GM10248 (cell line): ENCODE measurements around the gene PHYKPL.

ENCODE experiments used
- CTCF ChIA-PET: fragments of 300-600 bp; sonication (Branson Sonifier 250); formaldehyde crosslinking; extraction: SDS; loops from one replicate; lab custom pipeline; 2021; ENCODE audit warnings: antibody characterized with exemption; lab: Yijun Ruan, JAX
- POLR2A ChIA-PET: fragments of 350-650 bp; sonication (Branson Sonifier 250); formaldehyde crosslinking; extraction: SDS; loops from one replicate; lab custom pipeline; 2020; ENCODE audit warnings: antibody characterized with exemption; lab: Yijun Ruan, JAX
- DNase-seq: peaks from one replicate; pipeline ENCODE4 v3.0.0; 2012; ENCODE audit errors: extremely low spot score
- CTCF ChIP-seq: IDR thresholded peaks from 2 replicates; pipeline ENCODE4 v1.5.1; 2012; ENCODE audit warnings: mild to moderate bottlenecking, low read depth; ENCODE audit errors: extremely low read depth, missing control alignments, control extremely low read depth

PHYKPL gene

DNA sequence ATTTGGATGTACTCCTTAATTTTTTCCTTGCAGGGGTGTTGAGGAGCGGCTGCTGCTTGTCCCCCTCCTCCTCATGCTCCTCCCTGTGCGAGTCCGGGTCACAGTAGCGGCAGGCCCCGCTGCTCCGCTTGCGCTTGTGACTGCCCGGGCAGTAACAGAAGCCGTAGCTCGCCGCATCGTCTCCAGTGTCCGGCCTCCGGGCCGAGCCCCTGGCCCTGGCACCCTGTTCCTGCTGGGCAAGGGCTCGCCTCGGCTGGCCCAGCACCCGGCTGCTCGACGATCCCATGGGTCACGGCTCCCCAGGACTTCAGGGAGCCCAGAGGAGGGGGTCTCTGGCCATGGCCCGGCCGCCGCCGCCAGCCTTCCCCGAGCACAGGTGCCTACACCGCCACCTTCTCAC, 45.6 kb downstream of the PHYKPL start, which contains the start of gene GMCL2:
GMCL2 (minus strand) TSS at position 358 of the 400 bp plus-strand sequence; CDS start at position 286, 72 bp downstream.
- ChIA-PET POLR2A (no interaction called here), CTCF (no interaction called here)
- no peak for DNase-seq
- TF ChIP-seq CTCF, result no peak

- CTCF ChIA-PET, result no interaction called here
- POLR2A ChIA-PET, result no interaction called here
- no peak for TF ChIP-seq CTCF
- no peak for DNase-seq
Measured at GRCh38 chr5:178186427-178186826, 46.2 kb downstream of the PHYKPL start.

DNA sequence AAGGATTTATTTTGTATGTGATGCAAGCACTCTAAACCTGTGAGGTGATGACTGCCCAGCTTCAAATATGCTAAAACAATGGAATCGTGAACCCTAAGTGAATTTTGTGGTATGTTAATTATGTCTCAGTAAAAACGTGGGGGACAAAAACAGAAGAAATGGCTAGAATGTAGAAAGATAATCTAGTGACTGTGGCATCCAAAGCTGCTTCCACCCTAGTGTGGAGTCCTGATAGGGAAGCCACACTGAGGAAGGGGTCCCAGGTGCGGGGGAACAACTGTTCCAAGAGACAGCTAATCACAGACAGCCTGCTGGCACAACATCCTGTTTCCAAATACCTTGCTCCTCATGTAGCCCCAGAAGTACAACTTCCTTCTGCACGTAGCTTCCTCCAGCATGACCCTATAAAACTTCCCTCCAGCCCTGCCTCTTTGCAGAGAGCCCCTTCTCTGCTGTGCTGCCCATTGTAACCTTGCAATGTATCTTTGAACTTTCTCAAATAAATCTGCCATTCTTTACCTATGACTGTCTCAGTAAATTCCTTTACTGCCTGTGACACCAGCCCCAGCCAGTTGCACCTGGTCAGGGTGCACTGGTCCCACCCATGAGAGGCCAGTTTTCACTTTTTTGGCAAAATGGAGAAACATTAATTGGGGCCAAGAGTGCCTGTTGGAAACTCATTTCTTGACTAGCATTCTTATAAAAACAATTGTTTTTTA, 50.3 kb downstream of the PHYKPL start:
- TF ChIP-seq CTCF, result no peak
- no peak for DNase-seq
- ChIA-PET POLR2A (no interaction called here), CTCF (interaction anchor here (0.9 kb wide), 1 partner anchor 107 kb away, joined by 3 read pairs; no protein-coding TSS in a partner anchor)

- DNase-seq, result no peak
- POLR2A ChIA-PET, result interaction anchor here (0.6 to 0.7 kb wide), 3 partner anchors 27 to 1820 kb away, joined by 4 to 8 read pairs (median 4); partner anchors contain the start of gene NHP2
- CTCF ChIA-PET, result no interaction called here
- no peak for TF ChIP-seq CTCF
Measured at GRCh38 chr5:178180141-178180863, 52.3 kb downstream of the PHYKPL start.

- ChIA-PET CTCF (interaction anchor here (1.1 kb wide), 1 partner anchor 102 kb away, joined by 3 read pairs; no protein-coding TSS in a partner anchor), POLR2A (no interaction called here)
- no peak for DNase-seq
- no peak for TF ChIP-seq CTCF
Measured at GRCh38 chr5:178177569-178177968, 55.0 kb downstream of the PHYKPL start.

DNA sequence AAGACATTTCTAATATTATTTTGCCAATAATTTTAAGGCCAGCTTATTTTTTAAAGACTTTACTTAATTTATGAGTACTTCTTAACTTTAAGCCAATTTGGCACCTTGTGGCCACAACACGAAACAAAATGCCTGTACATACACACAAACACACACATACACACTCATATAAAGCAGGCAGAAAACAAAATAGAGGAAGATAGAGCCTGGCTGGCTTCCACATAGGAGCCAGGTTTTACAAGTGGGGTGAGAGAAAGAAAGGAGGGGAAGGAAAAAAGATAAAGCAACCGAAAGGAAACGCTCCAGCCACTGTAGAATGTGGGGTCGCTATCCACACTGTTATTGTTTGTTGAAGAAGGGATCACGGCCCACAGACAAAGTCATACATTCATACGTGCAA, 55.8 kb downstream of the PHYKPL start:
- DNase-seq, result no peak
- ChIA-PET POLR2A (no interaction called here), CTCF (no interaction called here)
- TF ChIP-seq CTCF, result no peak
